ENCODE measurements around the gene KIF23.

Gene KIF23

GRCh38 chr15:69395460-69395859 is 18.7 kb upstream of the KIF23 start:
- DNase-seq, result no peak

GRCh38 chr15:69395991-69396390 is 18.2 kb upstream of the KIF23 start:
- DNase-seq, result no peak

- no peak for DNase-seq
Observed at GRCh38 chr15:69398491-69398891, 15.7 kb upstream of the KIF23 start.

- DNase-seq, result no peak
Observed at GRCh38 chr15:69400850-69401249, 13.3 kb upstream of the KIF23 start.

GRCh38 chr15:69402816-69403215 is 11.3 kb upstream of the KIF23 start:
- DNase-seq, result no peak

- DNase-seq, result no peak
Observed at GRCh38 chr15:69403594-69403993, 10.6 kb upstream of the KIF23 start.

- no peak for DNase-seq
Observed at GRCh38 chr15:69405110-69405509, 9.0 kb upstream of the KIF23 start.

GRCh38 chr15:69407719-69408400 is 6.3 kb upstream of the KIF23 start:
- no peak for DNase-seq

GRCh38 chr15:69408841-69409240 is 5.3 kb upstream of the KIF23 start:
- no peak for DNase-seq

GRCh38 chr15:69410248-69410874 is 3.8 kb upstream of the KIF23 start:
- no peak for DNase-seq

- no peak for DNase-seq
Observed at GRCh38 chr15:69412274-69412673, 1.9 kb upstream of the KIF23 start.

- no peak for DNase-seq
Observed at GRCh38 chr15:69412701-69413100, 1.4 kb upstream of the KIF23 start.

GRCh38 chr15:69414701-69415167 is 585 bp downstream of the KIF23 start:
- DNase-seq, result no peak

- no peak for DNase-seq
Observed at GRCh38 chr15:69415381-69415780, 1.2 kb downstream of the KIF23 start.

- DNase-seq, result no peak
Observed at GRCh38 chr15:69417581-69417980, 3.4 kb downstream of the KIF23 start.

GRCh38 chr15:69421498-69421897 is 7.3 kb downstream of the KIF23 start:
- DNase-seq, result no peak

GRCh38 chr15:69422336-69422895 is 8.3 kb downstream of the KIF23 start:
- DNase-seq, result no peak

- no peak for DNase-seq
Observed at GRCh38 chr15:69424001-69424400, 9.9 kb downstream of the KIF23 start.

- DNase-seq, result no peak
Observed at GRCh38 chr15:69424748-69425413, 10.7 kb downstream of the KIF23 start.

GRCh38 chr15:69433831-69434230 is 19.7 kb downstream of the KIF23 start:
- DNase-seq, result no peak

- no peak for DNase-seq
Observed at GRCh38 chr15:69434238-69434637, 20.1 kb downstream of the KIF23 start.

- no peak for DNase-seq
Observed at GRCh38 chr15:69434679-69435078, 20.5 kb downstream of the KIF23 start.

- DNase-seq, result no peak
Observed at GRCh38 chr15:69435985-69436384, 21.8 kb downstream of the KIF23 start.

GRCh38 chr15:69436951-69437350 is 22.8 kb downstream of the KIF23 start:
- no peak for DNase-seq
